GM12891 (cell line): ENCODE results near the gene TNS1.

Source experiments
- DNase-seq: peaks from one replicate; pipeline ENCODE4 v3.0.0; 2011; ENCODE audit warnings: low spot score; ENCODE audit not compliant: insufficient read length
- FAIRE-seq: peaks from 2 replicates; lab custom pipeline; 2011; peaks lifted over from hg19 to GRCh38; lab: Jason Lieb, UNC
- PAX5 ChIP-seq: IDR thresholded peaks from 2 replicates; pipeline ENCODE4 v1.6.1; 2011; ENCODE audit warnings: low read length, moderate library complexity, mild to moderate bottlenecking; ENCODE audit not compliant: insufficient read depth, severe bottlenecking
- POLR2A ChIP-seq: IDR thresholded peaks from 2 replicates; pipeline ENCODE4 v1.6.1; 2011; ENCODE audit warnings: low read depth, low read length, control low read depth
- POLR2AphosphoS5 ChIP-seq: IDR thresholded peaks from 2 replicates; pipeline ENCODE4 v1.6.1; 2011; ENCODE audit warnings: low read depth, low read length, control low read depth
- POU2F2 ChIP-seq: IDR thresholded peaks from 2 replicates; pipeline ENCODE4 v1.6.1; 2011; ENCODE audit warnings: low read depth, mild to moderate bottlenecking, control low read depth, low read length, moderate library complexity
- SPI1 ChIP-seq: IDR thresholded peaks from 2 replicates; pipeline ENCODE4 v1.6.1; 2011; ENCODE audit warnings: low read depth, low read length, control low read depth
- TAF1 ChIP-seq: IDR thresholded peaks from 2 replicates; pipeline ENCODE4 v1.6.1; 2011; ENCODE audit warnings: low read depth, low read length, control low read depth

TNS1 gene

GRCh38 chr2:218017211-218018053 lies 14.6 kb upstream of the TNS1 start:
- FAIRE-seq (no peak), DNase-seq (no peak)
- no peak for TF ChIP-seq PAX5
- TF ChIP-seq SPI1, result no peak
- no peak for TF ChIP-seq POLR2A
- TF ChIP-seq TAF1, result no peak
- TF ChIP-seq POLR2AphosphoS5, result no peak
- no peak for TF ChIP-seq POU2F2

DNA sequence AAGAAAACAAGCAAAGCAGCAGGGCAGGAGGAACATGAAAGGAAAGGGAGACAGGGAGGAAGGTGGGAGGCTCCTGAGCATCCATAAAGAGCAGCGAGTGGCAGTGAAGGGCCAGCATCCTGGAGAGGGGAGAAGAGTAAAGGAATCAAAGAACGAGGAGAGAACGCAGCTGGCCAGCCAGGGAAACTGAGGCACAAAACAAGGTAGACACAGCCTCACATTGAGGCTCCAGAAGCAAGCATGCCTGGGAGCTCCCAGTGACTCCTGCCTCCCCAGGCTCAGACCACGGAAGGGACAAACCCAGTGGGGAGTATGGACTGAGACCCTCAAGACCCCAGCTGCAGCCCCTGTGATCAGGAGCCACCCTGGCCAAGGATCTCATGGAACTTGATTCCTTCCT lies 14.0 kb upstream of the TNS1 start:
- no peak for DNase-seq
- no peak for FAIRE-seq
- TF ChIP-seq PAX5 (no peak), POLR2AphosphoS5 (no peak), SPI1 (no peak), TAF1 (no peak), POLR2A (no peak), POU2F2 (no peak)

DNA sequence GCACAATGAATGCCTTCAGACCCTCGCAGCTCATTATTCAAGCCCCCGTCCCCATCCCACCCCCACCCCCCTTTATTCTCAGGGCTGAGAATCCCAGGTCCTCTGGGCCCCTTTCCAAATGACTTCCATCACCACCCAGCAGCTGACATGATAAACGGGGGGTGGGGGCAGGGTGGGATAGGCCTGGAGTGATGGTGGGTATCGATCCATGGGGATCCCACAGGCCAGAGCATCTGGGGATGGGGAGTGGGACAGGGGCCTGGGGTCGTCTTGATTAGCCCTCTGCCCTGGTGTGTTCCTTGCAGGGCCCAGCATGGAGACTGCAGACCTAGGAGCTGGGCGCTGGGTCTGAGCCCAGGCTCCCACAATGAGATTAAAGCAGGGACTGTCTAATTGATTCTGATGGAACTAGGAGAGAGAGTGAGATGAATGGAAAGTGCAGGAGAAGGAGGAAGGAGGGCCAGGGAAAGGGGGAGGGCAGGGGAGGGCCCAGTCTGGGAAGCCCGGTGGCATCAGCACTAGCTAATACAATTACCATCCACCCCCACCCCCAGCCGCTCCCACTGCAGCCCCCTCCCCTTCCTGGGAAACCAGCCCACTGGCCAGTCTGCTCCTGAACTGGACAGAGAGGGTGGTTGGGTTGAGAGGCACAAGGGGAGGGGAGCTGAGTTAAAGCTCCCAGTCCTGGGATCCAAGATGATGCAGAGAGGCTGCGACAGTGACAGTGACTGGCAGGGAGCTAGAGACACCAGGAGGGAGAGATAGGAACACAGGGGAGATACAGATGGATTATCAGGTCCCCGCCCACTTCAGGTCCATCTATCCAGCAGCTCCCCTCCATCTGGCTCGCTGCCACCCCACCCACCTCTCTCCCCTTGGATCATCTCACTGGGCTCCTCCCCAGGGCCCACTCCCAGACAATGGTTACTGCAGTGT lies 13.1 kb upstream of the TNS1 start:
- no peak for FAIRE-seq
- no peak for DNase-seq
- no peak for TF ChIP-seq POLR2A
- TF ChIP-seq TAF1, result no peak
- TF ChIP-seq POU2F2, result no peak
- TF ChIP-seq SPI1, result no peak
- TF ChIP-seq PAX5, result no peak

- no peak for FAIRE-seq
- DNase-seq, result no peak
Measured at GRCh38 chr2:218014706-218015585, 12.2 kb upstream of the TNS1 start.

GRCh38 chr2:218013289-218013688 lies 10.5 kb upstream of the TNS1 start:
- no peak for DNase-seq
- TF ChIP-seq POU2F2 (no peak), TAF1 (no peak), PAX5 (no peak), POLR2A (no peak), SPI1 (no peak)
- no peak for FAIRE-seq

More at GRCh38 chr2:218014706-218015585, 12.2 kb upstream of the TNS1 start:
- TF ChIP-seq PAX5, result no peak
- no peak for TF ChIP-seq POLR2AphosphoS5
- no peak for TF ChIP-seq TAF1
- TF ChIP-seq SPI1, result no peak
- TF ChIP-seq POU2F2, result no peak
- no peak for TF ChIP-seq POLR2A

DNA sequence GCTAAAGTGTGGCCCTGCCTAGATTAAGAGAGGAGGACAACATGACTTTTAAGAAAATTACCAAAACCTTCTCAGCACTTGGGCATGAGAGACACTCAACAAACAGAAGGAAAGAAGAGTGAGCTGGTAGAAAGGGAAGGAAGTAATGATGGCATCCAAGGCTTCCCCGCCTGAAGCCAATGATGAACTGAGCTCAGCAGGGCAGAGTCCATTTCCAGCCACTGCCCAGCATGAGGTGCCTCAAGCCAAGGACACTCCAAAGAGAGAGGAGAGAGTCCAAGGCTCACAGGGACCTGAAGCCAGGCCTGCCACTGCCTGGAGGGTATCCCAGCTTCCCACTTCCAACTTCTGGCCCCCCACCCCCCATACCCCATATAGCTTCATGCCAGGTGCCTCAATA lies 9.5 kb upstream of the TNS1 start:
- DNase-seq (no peak), FAIRE-seq (no peak)
- TF ChIP-seq POLR2A (no peak), SPI1 (no peak), TAF1 (no peak), PAX5 (no peak), POU2F2 (no peak), POLR2AphosphoS5 (no peak)

DNA sequence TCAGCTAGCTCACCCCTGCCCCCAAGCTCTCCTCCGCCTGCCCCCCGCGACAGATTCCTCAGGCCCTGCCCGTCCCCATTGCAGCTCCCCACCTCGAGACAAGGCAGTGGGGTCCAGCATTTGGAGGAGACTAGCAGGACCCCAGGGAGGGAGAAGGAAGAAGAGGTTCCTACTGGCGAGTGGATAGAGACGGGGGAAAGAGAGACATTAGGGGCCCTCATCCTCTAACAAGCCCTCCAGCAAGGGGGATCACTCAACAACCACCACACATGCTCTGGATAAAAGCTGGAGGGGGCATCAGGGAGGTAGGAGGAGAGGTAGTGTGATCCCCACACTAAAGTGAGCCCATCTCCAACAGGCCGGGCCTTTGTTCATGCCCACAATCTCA lies 8.9 kb upstream of the TNS1 start:
- DNase-seq, result no peak
- FAIRE-seq, result no peak
- no peak for TF ChIP-seq POU2F2
- no peak for TF ChIP-seq TAF1
- no peak for TF ChIP-seq POLR2A
- no peak for TF ChIP-seq SPI1
- no peak for TF ChIP-seq POLR2AphosphoS5
- no peak for TF ChIP-seq PAX5

DNA sequence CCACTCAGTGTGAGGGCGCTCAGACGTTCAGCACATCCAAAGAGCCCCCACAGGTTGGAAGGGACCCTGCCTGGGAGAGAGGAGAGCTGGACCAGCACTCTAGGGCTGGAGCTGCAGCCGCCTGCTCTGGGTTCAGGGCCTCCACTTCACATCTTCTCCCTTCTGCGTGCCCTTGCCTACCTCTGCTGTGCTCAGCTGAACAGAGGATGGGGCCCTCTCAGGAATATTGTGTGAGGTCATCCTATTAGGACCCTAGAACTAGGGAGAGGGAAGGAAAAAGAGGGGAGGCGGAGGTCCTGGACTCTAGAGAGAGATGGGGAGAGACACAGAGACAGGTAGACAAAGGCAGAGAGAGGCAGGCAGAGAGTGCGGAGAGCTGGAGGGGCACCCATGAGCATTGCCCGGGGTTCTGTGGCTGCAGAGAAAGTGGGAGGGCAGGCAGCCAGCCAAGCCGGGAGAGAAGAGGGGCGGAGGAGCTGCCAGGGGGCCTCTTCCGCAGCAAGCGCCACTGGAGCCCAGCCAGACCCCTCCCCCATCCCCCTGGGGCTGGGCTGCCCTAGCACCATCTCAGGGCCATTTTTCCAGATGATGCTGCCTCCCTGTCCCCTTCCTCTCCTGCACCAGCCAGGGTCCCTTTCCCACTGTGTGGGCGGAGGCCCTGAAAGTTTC lies 8.3 kb upstream of the TNS1 start:
- FAIRE-seq (no peak), DNase-seq (peak; percentile 43)
- TF ChIP-seq POLR2AphosphoS5, result no peak
